Immature natural killer cell (primary cell): ENCODE data around the gene PCP4L1. TPM values are rescaled to one million over a fixed set of nuclear protein-coding genes. Genes with fewer than 3 reads are reported as not detected.
A peak's percentile ranks its signal among the peaks of the same experiment; 100 is the strongest.

Experiments
- DNase-seq, 3 donors: peaks; one replicate each; pipeline ENCODE4 v3.0.0; 2022; ENCODE audit warnings: mixed read lengths in 1 of 3
- H3K27ac Mint-ChIP-seq, 6 donors: one replicate each; pipeline ENCODE4 v1.8.0; 2020; ENCODE audit warnings: mixed read lengths in 6 of 6, mild to moderate bottlenecking in 5 of 6, inconsistent platforms in 4 of 6, moderate library complexity in 3 of 6
- H3K27me3 Mint-ChIP-seq, 3 donors: one replicate each; pipeline ENCODE4 v1.8.0; 2020 to 2021; ENCODE audit warnings: low read depth in 3 of 3, mild to moderate bottlenecking in 3 of 3, mixed read lengths in 3 of 3, moderate library complexity in 3 of 3, inconsistent platforms in 1 of 3
- H3K36me3 Mint-ChIP-seq, 3 donors: one replicate each; pipeline ENCODE4 v1.8.0; 2020; ENCODE audit warnings: mixed read lengths in 3 of 3, inconsistent platforms in 2 of 3, mild to moderate bottlenecking in 2 of 3
- H3K4me1 Mint-ChIP-seq, 2 donors: one replicate each; pipeline ENCODE4 v1.8.0; 2020; ENCODE audit warnings: inconsistent platforms in 2 of 2, mild to moderate bottlenecking in 2 of 2, mixed read lengths in 2 of 2, moderate library complexity in 1 of 2
- H3K4me3 Mint-ChIP-seq, 5 donors: one replicate each; pipeline ENCODE4 v1.8.0; 2020; ENCODE audit warnings: mild to moderate bottlenecking in 5 of 5, mixed read lengths in 5 of 5, inconsistent platforms in 3 of 5, moderate library complexity in 3 of 5
- H3K9me3 Mint-ChIP-seq, 6 donors: one replicate each; pipeline ENCODE4 v1.8.0; 2020; ENCODE audit warnings: mild to moderate bottlenecking in 6 of 6, mixed read lengths in 6 of 6, inconsistent platforms in 4 of 6, moderate library complexity in 3 of 6
- polyA plus RNA-seq, 3 donors: library from polyadenylated mRNA; unstranded; fragments of 300-500 nt; fragmentation: Illumina TruSeq; gene quantifications; one replicate each; pipeline ENCODE4 v1.2.3, GENCODE V29; 2021

PCP4L1 gene
- not detected for polyA plus RNA-seq

DNA sequence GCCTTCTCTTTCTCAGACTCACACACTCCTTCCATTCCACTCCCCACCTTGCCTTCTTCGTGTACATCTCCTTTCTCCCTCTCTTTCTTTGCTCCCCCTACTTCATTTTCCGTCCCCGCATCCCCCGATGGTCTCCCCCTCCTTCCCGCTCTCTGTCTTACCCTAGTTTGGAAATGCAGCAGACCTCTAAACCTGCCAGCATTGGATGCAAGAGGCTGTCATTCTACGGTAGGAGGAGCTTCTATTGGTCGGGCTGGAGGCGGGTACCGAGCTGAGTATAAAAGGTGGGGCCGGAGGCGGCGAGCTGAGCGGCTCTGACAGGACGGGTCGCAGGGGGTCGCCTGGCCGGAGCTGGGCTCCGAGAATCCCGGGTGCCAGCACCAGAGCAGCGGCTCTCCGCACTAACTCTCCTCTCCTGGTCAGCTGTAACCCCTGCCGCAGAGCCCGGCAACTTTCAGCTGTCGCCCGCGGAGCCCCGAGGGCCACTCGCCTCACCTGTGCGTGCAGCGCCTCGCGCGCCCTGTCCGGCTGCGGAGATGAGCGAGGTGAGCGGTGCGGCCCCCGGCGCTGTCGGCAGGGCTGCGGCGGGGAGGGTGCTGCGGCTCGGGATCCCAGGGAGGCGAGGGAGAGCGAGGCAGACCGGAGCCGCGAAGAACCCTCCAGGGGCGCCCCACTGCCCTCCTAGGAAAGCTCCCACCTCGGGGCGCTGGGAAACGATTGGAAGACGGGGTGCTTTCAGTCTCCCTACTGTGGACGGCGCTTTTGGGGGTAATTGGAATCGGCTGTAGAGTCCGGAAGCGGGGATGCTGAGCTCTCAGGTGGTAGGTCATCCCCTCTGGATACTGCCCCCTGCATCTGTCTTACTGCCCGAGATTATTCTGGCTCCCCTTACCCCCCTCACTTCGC, at the start of gene PCP4L1:
PCP4L1 (plus strand) TSS at position 307 of the 906 bp plus-strand sequence; CDS start at position 537, 230 bp downstream.
- peaks cover 19 to 37% (median 28%) of the 10 kb centered on the region in 3 donors for H3K27me3 Mint-ChIP-seq
- peaks cover 10 to 16% of the 10 kb centered on the region in 2 donors for H3K4me1 Mint-ChIP-seq
- peaks cover 11 to 27% (median 18%) of the 10 kb centered on the region in 6 donors for H3K9me3 Mint-ChIP-seq
- H3K4me3 Mint-ChIP-seq = peak within 1 kb of the TSS; percentile 60 to 82 (median 70)
- no peak within 1 kb of the TSS for H3K27ac Mint-ChIP-seq
- peaks cover 4 to 9% (median 6%) of the 10 kb centered on the region in 3 donors for H3K36me3 Mint-ChIP-seq
- DNase-seq = peak; percentile 21 to 28 (median 22)

DNA sequence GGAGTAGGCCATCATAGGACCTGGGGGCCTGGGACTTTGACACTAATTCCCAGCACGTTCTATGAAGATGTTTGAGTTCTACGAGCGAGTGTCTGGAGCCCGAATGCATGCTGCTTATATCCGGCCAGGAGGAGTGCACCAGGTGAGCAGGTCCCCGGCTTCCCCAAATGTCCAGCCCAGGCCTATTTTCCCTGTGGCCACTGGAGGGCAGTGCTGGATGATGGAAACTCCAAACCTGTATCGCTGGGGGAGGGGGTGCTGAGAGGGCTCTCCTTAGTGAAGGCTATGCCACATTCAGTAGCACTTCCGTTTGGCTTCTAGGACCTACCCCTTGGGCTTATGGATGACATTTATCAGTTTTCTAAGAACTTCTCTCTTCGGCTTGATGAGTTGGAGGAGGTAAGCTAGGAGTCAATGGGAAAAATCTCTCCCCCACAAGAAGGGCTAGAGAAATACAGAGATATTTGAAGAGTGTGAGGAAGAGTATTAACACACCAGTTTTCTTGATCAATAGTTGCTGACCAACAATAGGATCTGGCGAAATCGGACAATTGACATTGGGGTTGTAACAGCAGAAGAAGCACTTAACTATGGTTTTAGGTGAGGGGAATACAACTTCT, 48.6 kb upstream of the PCP4L1 start:
- H3K4me3 Mint-ChIP-seq = peak overlapping the region in 1 of 5 donors; percentile 10
- peak; percentile 79 to 80 (median 80) for DNase-seq
- H3K36me3 Mint-ChIP-seq = peaks cover 23 to 66% (median 37%) of the 10 kb centered on the region in 3 donors
- peaks cover 0 to 2% (median under 1%) of the 10 kb centered on the region in 3 donors for H3K27me3 Mint-ChIP-seq
- peak overlapping the region; percentile 56 to 95 (median 78) for H3K27ac Mint-ChIP-seq
- H3K9me3 Mint-ChIP-seq = no peaks in the 10 kb centered on the region
- H3K4me1 Mint-ChIP-seq = peaks cover 40 to 55% of the 10 kb centered on the region in 2 donors

DNA sequence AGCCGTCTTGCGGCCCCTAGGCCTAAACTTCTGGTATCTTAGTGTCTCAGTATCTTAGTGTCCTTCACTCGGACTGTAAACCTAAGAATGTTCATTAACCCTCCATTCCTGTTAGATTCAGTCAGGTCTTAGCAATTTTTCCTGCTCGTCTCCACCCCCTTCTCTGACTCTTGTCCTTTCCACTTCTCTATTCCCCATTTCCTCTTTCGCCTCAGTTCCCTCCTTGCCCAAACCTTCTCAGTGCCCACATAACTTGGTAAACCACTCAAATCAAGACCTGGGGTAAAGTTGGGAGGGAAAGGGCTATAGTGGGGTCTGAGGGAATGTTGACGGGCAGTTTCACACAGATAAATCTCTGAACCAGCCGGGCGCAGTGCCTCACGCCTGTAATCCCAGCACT, 44.2 kb upstream of the PCP4L1 start:
- Mint-ChIP-seq H3K9me3 (no peaks in the 10 kb centered on the region), H3K4me1 (peaks cover 63 to 71% of the 10 kb centered on the region in 2 donors), H3K27me3 (peaks cover 0 to 14% (median 13%) of the 10 kb centered on the region in 3 donors), H3K36me3 (peaks cover 30 to 62% (median 30%) of the 10 kb centered on the region in 3 donors), H3K27ac (peak overlapping the region; percentile 96 to 100 (median 98)), H3K4me3 (peak overlapping the region; percentile 92 to 98 (median 97))
- DNase-seq = no peak

DNA sequence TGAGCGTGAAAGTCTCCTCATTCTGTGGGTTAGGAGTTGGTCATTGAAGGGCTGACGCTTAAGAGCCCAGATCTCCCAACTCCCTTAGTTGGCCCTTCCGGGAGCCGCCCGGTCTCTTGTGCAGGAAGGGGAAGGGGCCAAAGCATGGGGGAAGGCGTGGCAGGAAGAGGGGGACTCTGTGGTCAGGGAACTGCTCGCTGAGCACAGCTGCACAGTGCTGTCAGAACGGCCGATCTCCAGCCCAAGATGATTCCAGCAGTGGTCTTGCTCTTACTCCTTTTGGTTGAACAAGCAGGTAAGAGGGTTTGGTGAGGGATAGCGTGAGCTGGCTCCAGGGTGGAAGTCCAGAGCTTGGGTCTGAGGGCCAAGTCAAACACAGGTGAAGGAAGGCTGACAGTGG, 43.5 kb upstream of the PCP4L1 start, which contains the start of gene FCER1G:
FCER1G (plus strand) TSS at position 220 of the 400 bp plus-strand sequence; CDS start at position 247, 27 bp downstream.
- H3K9me3 Mint-ChIP-seq = no peaks in the 10 kb centered on the region
- H3K4me3 Mint-ChIP-seq = peak within 1 kb of the TSS; percentile 92 to 98 (median 97)
- H3K36me3 Mint-ChIP-seq = peaks cover 26 to 62% (median 32%) of the 10 kb centered on the region in 3 donors
- peak; percentile 45 to 50 (median 45) for DNase-seq
- H3K27ac Mint-ChIP-seq = peak within 1 kb of the TSS; percentile 96 to 100 (median 98)
- H3K27me3 Mint-ChIP-seq = peaks cover 0 to 14% (median 11%) of the 10 kb centered on the region in 3 donors
- peaks cover 63 to 71% of the 10 kb centered on the region in 2 donors for H3K4me1 Mint-ChIP-seq

GRCh38 chr1:161216945-161217712, 41.4 kb upstream of the PCP4L1 start:
- peaks cover 65 to 71% of the 10 kb centered on the region in 2 donors for H3K4me1 Mint-ChIP-seq

GRCh38 chr1:161217831-161218230, 40.7 kb upstream of the PCP4L1 start:
- Mint-ChIP-seq H3K27me3 (peaks cover 0 to 16% (median 11%) of the 10 kb centered on the region in 3 donors), H3K36me3 (peaks cover 17 to 52% (median 31%) of the 10 kb centered on the region in 3 donors), H3K27ac (peak overlapping the region; percentile 96 to 100 (median 98)), H3K4me3 (peak overlapping the region; percentile 92 to 98 (median 97)), H3K4me1 (peaks cover 67 to 73% of the 10 kb centered on the region in 2 donors), H3K9me3 (no peaks in the 10 kb centered on the region)
- DNase-seq = no peak

More at GRCh38 chr1:161216945-161217712, 41.4 kb upstream of the PCP4L1 start:
- DNase-seq = peak; percentile 81 to 86 (median 84)
- peaks cover 0 to 14% (median 11%) of the 10 kb centered on the region in 3 donors for H3K27me3 Mint-ChIP-seq
- peaks cover 20 to 54% (median 31%) of the 10 kb centered on the region in 3 donors for H3K36me3 Mint-ChIP-seq
- H3K4me3 Mint-ChIP-seq = peak overlapping the region; percentile 92 to 98 (median 97)
- peak overlapping the region; percentile 96 to 100 (median 98) for H3K27ac Mint-ChIP-seq
- no peaks in the 10 kb centered on the region for H3K9me3 Mint-ChIP-seq

- Mint-ChIP-seq H3K36me3 (peaks cover 12 to 47% (median 26%) of the 10 kb centered on the region in 3 donors), H3K4me3 (peak overlapping the region; percentile 92 to 98 (median 97)), H3K4me1 (peaks cover 66 to 71% of the 10 kb centered on the region in 2 donors), H3K27me3 (peaks cover 0 to 16% (median 11%) of the 10 kb centered on the region in 3 donors), H3K27ac (peak overlapping the region; percentile 96 to 100 (median 98)), H3K9me3 (no peaks in the 10 kb centered on the region)
- no peak for DNase-seq
These were observed 40.1 kb upstream of the PCP4L1 start for GRCh38 chr1:161218301-161219077.

DNA sequence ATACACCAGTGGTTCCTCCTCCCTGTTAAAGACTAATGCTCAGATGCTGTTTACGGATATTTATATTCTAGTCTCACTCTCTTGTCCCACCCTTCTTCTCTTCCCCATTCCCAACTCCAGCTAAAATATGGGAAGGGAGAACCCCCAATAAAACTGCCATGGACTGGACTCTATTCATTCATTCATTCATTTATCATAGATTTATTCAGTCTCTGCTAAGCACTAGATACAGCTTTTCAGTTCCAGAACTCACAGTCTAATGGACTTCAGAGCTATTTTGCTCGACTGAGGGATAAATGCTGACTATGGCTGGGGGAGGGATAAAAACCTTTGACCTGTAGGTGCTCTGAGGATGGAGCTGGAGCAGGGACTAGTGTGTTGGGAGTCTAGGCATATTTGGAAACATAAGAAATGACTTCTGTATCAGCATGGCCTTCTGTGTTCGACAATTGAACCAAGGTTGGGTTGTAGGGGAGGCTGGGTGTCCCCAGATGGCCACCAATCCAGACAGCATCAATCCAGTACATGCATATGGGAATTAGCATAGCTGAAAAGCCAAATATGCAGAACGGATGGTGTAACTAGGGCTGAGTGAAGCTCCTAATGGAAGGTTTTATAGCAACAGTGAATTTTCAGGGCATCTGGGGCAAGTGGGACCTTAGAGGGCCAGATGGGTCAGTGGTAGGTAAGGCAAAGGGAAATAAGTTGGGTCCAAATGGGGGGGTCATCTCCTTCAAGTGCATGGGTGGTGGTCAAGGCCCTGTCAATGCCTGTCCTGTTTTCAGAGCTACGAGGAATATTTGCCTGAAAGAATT, 39.3 kb upstream of the PCP4L1 start:
- peak overlapping the region; percentile 96 to 100 (median 98) for H3K27ac Mint-ChIP-seq
- DNase-seq = no peak
- no peaks in the 10 kb centered on the region for H3K9me3 Mint-ChIP-seq
- peak overlapping the region in 4 of 5 donors; percentile 92 to 98 (median 96) for H3K4me3 Mint-ChIP-seq
- peaks cover 0 to 16% (median 11%) of the 10 kb centered on the region in 3 donors for H3K27me3 Mint-ChIP-seq
- H3K36me3 Mint-ChIP-seq = peaks cover 4 to 39% (median 18%) of the 10 kb centered on the region in 3 donors
- peaks cover 64 to 71% of the 10 kb centered on the region in 2 donors for H3K4me1 Mint-ChIP-seq

DNA sequence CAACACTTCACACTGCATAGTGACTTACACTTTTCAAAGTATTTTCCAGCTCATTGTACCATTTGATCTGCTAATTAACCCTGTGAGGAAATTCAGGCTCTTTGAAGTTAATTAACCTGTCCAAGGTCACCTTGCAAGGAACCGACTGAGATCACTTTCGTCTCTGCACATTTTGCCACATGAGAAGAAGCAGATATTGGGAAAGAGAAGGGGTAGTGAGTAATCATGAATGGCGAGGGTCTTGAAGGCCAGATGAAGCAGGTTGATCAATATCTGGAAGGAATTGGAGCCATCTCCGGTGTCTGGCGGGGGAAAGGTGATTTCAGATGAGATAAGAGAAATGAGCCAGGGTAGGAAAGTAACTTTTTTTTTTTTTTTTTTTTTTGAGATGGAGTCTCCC, 38.5 kb upstream of the PCP4L1 start:
- Mint-ChIP-seq H3K9me3 (no peaks in the 10 kb centered on the region), H3K27me3 (peaks cover 0 to 15% (median 11%) of the 10 kb centered on the region in 3 donors), H3K4me3 (no peak overlapping the region), H3K4me1 (peaks cover 60 to 65% of the 10 kb centered on the region in 2 donors), H3K27ac (peak overlapping the region; percentile 96 to 100 (median 98)), H3K36me3 (peaks cover 4 to 34% (median 16%) of the 10 kb centered on the region in 3 donors)
- no peak for DNase-seq

- DNase-seq = no peak
- Mint-ChIP-seq H3K4me1 (peaks cover 68 to 74% of the 10 kb centered on the region in 2 donors), H3K4me3 (no peak overlapping the region), H3K9me3 (no peaks in the 10 kb centered on the region), H3K36me3 (peaks cover 4 to 32% (median 15%) of the 10 kb centered on the region in 3 donors), H3K27me3 (peaks cover 0 to 9% (median 8%) of the 10 kb centered on the region in 3 donors), H3K27ac (peak overlapping the region in 5 of 6 donors; percentile 71 to 82 (median 80))
These were observed 36.1 kb upstream of the PCP4L1 start for GRCh38 chr1:161222175-161223019.
